ENCODE data around the gene EPHA1.

Gene EPHA1

DNA sequence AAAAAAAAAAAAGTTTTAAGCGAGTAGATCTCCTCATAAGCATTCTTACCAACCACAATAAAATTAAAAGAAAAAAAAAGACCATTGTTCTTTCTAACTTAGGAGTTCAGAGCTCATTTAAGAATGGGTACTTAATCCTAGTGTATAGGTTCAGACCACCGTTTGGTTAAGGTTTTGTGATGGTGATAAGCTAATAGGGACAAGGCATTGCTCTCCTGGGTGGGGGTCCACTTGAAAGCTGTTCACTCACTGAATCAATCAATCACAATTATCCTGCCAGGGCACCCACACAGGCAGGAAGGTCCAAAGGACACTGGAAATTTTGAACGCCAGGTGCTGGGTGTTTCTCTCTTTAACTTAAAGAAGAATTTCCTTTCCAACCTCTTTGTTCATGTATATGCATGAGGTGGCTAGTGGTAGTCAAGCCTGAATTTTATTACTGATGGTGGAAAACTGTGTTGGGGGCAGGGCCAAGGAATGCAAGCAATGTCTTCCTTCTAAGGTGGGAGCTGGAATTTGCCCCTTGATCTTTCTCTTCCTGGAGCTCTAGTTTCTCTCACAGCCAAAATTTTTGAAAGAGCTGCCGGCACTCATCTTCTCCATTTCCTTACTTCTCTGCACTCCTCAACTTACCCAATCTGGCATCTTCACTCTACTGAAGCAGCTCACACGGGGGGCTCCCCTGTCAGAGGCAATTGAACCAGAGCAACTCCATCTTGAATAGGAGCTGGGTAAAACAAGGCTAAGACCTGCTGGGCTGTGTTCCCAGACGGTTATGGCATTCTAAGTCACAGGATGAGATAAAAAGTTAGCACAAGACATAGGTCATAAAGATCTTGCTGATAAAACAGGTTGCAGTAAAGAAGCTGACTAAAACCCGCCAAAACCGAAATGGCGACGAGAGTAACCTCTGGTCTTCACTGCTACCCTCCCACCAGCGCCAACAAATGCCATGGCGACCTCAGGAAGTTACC is 38.7 kb downstream of the EPHA1 start:
- no peak for DNase-seq

GRCh38 chr7:143368387-143368786 is 40.3 kb downstream of the EPHA1 start:
- no peak for DNase-seq

- no peak for DNase-seq
Measured at GRCh38 chr7:143367972-143368371, 40.7 kb downstream of the EPHA1 start.

DNA sequence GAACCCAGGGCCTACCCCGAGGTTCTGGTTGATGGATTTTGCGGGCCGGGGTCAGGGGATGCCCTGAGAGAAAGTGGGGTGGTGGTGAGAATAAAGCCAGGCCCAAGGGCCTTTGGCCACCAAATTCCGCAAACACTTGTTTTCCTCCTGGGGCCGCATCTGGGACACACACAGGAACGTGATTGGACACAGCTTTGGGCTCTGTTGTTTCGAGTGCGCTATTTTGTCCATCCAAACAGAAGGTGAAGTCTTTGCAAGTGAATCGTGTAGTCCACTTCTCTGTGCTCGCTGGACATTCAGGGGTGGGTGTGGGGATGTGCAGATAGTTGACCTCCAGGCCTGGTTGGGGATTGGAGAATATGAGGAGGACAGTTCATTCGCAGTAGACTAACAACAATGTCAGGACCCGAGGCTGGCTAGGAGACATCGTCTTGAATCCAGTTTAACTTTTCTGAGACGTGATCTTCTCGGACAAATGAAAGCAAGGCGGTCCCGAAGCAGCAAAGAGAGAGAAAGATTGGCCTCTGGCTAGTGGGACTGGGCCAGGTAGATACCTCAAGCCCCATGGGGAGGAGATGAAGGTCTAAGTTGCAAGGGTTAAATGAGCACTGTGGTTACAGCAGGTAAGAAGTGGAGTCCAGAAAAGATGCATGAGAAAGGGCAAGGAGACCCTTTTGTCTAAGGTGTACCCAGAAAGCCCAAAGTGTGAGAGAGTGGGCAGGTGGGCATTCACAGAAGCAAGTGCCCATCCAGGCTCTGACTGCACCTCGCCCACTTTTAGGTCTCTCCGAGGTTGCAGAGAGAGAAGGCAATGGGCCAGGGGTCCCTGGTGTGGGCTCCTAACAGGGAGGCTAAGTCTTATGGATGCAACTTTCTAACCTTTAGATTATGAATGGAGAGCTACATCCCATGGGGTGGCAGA is 45.4 kb downstream of the EPHA1 start:
- DNase-seq: no peak

DNA sequence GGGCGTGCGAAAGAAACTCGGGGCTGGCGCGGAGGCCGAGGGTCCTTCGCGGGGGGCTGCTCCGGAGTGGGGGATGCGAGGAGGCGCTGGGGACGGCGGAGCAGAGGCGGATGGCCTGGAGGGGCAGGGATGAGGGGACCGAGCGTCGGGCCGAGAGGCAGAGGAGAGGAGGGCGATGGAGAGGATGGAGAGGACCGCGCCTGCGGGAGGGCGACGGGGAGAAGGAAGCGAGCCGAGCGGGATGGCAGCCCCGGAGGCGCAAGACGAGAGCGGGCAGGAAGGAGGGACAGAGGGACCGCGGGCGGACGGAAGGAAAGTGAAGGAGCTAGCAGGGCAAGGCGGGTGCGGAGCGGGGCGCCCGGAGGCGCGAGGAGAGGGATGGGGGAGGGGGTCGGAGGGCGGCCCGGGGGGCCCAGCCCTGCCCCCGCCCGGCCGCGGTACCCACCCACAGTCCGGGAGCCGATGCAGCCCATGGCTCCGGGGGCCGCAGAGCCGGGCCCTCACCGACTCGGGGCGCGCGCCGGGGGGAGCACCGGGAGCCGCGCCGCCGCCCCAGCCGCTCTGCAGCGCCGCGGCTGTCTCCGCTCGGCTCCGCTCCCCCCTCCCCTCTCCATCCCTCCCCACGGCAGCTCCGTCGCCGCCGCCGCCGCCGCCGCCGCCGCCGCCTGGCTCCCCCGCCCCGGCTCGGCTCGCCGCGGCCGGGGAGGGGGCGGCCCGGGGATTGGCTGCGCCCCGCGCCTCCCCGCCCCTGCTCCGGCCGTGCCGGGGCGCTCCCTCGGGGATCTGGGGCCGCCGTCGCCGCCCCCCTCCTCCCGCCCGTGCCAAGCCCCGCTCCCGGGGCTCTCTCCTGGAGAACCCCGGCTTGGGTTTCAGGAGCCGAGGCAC is 46.3 kb downstream of the EPHA1 start, which contains the start of gene FAM131B:
TSS of gene FAM131B (minus strand) at position 583 of the 885 bp plus-strand sequence. CDS start at position 473, 110 bp downstream.
- DNase-seq: peak; percentile 46

DNA sequence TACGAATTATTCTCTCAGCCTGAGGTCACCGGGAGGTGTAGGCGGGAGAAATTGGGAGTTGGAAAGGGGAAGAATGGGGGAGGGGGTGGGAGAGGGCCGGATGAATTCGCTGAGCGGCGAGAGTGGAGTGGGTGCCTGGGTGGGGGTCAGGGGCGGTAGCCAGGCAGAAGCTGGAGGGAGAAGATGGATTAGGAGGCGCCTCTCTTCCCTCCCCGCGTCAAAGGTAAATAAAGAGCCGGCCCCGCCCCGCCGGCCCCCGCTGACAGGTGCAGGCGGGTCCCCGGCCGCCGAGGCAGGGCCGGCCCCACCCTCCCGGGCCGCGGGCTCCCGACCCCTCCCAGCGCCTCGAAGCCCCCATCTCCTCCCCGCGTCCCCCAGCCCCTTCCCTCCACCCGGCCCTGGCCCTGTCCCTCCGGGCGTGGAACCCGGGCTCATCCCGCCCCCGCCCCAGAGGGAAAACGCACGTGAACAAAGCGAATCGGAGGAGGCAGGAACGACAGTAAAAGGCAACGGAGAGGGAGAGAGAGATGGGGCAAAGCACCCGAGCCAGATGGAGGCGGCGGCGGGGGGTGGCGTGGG is 47.0 kb downstream of the EPHA1 start:
- no peak for DNase-seq

DNA sequence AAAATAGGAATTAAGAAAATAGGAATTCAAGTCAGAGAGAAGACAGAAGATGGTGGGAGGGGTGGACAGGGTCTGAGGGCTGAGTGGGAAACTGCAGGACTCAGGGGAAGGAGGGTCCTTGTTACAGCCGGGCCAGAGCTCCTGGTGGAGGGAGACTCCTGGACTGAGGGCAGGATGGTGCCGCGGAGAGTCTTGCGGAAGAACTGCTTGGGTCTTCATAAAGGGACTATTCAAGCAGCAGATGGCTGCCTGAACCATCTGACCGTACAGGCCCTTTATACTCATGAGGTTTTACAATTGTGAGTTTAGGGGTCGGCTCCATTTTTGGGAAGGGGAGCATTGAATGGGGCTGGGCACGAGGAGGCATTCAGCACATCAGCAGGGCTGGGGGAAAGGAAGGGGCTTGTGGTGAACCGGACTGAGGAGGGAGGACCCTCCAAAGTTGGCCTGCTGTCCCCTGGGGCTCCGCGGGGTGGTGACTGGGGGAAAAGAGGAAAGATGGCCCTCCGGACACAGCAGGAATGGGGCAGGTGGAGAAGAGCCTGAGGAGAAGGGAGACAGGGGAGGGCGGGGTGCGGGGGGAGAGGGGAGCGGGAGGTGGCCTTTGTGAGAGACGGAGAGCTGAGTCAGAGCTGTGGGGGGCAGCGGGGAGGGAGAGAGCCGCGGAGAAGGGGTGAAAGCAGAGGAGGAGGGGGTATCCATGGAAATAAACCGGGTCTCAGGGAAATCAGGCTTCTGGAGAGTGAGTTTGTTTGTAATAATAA is 47.7 kb downstream of the EPHA1 start:
- DNase-seq: no peak

DNA sequence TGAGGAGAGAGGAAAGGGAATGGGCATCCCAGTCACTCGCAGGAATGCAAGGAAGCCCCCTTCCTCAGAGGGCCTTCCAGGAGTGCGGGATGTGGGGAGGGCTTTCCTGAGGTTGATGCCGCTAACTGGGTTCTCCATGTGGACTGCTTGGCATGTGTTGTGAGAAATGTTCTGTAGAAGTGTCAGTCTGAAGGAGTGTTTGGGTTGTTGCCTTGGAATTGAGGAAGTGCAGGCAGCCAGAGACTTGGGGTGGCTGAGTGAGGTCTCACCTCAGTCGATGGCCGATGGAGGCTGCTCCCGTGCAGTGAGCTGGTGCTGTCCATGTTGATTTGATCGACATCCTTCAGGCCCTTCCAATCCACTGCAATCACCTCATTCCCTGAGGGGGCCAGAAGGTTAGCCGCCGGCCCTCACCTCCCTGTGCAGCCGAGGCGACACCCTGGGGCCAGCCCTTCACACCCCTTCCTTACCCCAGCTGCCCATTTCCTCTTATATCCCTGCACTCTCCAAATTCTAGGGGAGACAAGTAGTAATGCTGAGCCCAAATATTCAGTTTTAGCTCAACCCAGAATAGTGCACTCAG is 48.8 kb downstream of the EPHA1 start:
- no peak for DNase-seq

DNA sequence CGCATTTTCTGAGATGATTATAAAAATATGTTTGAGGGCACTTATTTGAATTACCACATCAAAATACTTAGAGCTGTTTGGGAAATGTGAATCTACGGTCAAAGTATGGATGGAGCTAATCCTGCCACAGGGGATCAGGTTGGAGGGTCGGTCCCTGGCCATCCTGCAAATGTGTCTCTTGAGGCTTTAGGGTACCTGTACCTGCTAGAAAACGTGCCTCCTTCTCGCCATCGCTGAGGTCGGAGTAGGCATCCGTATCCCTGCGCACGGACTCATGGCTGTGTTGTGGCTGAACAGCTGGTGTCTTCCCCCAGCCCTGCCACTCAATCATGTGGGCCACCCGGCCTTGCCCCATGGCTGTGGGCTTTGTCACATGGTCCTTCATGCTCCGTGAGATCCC is 50.0 kb downstream of the EPHA1 start:
- no peak for DNase-seq

- DNase-seq: no peak
Measured at GRCh38 chr7:143356414-143357050, 52.1 kb downstream of the EPHA1 start.

- no peak for DNase-seq
Measured at GRCh38 chr7:143355450-143356385, 52.9 kb downstream of the EPHA1 start.

DNA sequence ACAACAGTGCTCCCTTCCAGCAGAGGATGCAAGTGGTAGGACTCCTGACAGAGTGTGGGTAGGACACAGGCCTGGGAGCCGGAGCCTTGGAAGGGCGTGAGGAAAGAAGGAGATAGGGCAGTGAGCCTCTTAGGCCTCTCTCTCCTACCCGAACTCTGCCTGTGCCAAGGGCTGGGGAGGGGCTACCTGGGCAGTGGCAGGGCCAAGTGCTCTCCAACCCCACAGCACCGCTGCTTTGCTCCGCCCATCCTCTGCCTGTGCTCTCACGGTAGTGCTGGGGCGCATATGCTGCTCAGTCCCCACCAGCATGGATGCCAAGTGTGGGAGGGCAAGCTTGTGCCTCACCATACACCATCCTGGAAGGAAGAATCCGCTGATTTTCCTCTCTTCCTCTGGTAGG is 53.7 kb downstream of the EPHA1 start:
- DNase-seq: no peak

DNA sequence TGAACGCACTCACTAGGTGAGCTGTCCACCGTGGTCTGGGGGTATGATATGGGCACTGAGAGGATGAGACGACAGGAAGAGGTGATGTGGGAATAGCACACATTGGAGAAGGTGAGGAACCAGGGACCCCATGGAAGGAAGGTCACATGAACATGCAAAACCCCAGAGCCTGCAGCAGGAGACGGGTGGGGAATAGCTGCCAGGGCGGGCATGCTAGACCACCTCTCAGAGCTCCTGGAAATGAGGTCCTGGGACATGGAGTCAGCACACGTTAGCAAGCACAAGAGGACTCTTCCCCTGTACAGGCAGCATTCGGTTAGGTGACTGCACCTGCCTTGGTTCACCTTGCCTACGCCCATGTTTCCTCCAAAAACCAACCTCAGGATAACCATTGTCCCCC is 54.3 kb downstream of the EPHA1 start:
- no peak for DNase-seq

DNA sequence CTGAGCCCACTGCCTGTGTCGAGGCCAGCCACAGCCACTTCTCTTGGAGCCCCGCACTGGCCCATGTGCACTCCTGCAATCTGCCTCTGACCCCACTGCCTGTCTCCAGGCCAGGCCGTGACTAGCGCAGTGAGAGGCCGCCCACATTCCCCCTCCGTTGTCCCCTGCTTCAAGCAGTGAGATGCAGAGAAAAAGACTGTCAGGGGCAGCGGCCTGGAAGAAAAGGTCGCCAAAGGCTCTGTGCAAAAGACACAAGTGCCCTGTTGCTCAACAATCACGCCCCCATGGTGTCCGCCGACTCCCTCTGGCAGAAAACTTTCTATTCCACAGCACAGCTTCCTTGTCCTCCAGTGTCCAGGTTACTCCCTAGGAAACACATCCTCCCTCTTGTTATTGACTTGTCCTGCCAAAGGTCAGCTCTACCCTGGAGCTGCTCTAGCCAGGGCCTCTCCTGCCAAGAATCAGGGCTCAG is 56.1 kb downstream of the EPHA1 start:
- no peak for DNase-seq

GRCh38 chr7:143351574-143351973 is 57.1 kb downstream of the EPHA1 start:
- DNase-seq: no peak

- no peak for DNase-seq
Measured at GRCh38 chr7:143351060-143351459, 57.6 kb downstream of the EPHA1 start.

DNA sequence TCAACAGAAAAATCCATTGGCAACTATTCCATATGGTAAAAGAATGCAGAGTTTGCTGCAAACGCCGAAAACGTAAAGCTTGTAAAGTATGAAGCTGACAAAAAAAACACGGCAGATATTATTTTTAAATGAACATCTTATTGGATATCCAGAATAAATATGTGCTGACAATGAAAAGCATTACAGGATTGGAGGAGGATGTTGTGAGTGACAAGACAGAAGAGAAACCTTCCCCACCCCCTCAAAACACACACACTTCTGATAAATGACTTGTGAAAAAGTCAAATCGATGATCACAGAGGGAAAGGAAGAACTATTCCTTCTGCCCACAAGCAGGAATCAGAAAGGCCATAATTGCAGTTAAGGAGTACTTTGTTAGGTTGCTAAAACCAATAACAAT is 60.7 kb downstream of the EPHA1 start:
- DNase-seq: no peak

DNA sequence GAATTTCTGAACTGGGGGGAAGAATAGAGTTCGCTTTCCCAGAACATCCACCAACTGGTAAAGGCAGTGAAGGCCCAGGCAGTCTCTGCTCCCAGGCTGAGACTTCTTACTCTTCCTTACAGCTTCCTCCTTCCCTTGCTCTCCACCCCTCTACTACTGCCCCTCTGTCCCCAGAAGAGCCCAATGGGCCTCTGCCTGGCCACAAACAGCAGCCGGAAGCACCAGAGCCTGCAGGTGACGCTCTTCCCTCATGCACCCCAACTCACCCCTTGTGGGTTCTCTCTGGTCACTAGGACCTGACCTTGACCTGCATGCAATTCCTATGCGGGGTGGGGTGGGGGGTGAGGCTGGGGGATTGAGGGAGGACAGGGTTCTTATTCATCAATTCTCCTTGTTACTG is 62.6 kb downstream of the EPHA1 start:
- DNase-seq: no peak

- DNase-seq: peak; percentile 65
Measured at GRCh38 chr7:143345428-143345900, 63.2 kb downstream of the EPHA1 start.

All from activated CD8-positive, alpha-beta memory T cell treated with anti-CD3 and anti-CD28 coated beads, Interleukin-2, amount 50 U/mL, for 4 hours (primary cell).